Spleen (tissue), 7 donors: Measurements from ENCODE around the gene TNNI3K.

Experiments
- POLR2A ChIP-seq, 3 donors: fragments of 450-650 bp; IDR thresholded peaks; one replicate each; pipeline ENCODE4 v1.5.1; 2017; ENCODE audit warnings: antibody characterized with exemption in 3 of 3, mild to moderate bottlenecking in 1 of 3
- POLR2AphosphoS5 ChIP-seq, 3 donors: sonication (generic); formaldehyde crosslinking; IDR thresholded peaks; one replicate each; pipeline ENCODE4 v1.5.1; 2017; ENCODE audit warnings: antibody characterized with exemption in 3 of 3
- TF ChIP-seq, protein P1 (sequence below), 11 experiments: fragments of 200-600 bp in 7 of 11; fragments of 450-650 bp in 4 of 11; sonication (generic) in 4 of 11; IDR thresholded peaks in 8 of 11; conservative IDR thresholded peaks in 3 of 11; 1 replicate in 7 of 11; 2 replicates in 4 of 11; pipeline versions ENCODE4 v1.4.0 to v1.8.0; 2016 to 2021; ENCODE audit warnings: antibody characterized with exemption in 11 of 11, inconsistent platforms in 4 of 11, mild to moderate bottlenecking in 1 of 11
- donor health status: DM: no; HTN: no; CAD: no; lungs with moderate emphysema.
- donor health status: DM: no; HTN: no; CAD: no.
- donor health status: DM: no; HTN: no; CAD: no.

DNA sequence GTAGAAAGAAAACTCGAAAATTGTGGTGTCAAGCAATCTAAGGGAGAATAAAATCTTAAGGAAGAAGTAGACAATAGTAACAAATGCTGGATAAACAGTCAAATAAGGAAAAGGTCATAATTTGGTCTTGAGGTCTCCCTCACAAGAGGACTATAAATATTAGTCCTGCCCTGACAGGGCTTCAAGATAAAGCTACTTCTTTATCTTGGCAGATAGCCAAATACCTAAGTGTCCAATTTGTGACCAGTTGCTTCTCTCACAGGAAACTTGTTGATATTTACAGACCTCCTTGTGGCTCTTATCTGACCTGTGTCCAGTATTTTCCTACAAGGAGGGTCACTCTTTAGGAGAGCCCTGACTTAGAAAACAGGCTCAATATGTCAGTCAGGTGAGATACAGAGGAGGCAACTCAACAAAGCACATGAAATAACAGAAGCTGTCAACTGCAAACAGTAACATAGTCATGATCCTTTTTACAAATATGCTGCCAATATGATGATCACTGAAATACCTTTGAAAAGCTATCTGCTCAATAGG is 88.8 kb downstream of the TNNI3K start:
- TF ChIP-seq POLR2A (IDR thresholded peaks at IDR 0.05), result no peak
- TF ChIP-seq, protein P1, sequence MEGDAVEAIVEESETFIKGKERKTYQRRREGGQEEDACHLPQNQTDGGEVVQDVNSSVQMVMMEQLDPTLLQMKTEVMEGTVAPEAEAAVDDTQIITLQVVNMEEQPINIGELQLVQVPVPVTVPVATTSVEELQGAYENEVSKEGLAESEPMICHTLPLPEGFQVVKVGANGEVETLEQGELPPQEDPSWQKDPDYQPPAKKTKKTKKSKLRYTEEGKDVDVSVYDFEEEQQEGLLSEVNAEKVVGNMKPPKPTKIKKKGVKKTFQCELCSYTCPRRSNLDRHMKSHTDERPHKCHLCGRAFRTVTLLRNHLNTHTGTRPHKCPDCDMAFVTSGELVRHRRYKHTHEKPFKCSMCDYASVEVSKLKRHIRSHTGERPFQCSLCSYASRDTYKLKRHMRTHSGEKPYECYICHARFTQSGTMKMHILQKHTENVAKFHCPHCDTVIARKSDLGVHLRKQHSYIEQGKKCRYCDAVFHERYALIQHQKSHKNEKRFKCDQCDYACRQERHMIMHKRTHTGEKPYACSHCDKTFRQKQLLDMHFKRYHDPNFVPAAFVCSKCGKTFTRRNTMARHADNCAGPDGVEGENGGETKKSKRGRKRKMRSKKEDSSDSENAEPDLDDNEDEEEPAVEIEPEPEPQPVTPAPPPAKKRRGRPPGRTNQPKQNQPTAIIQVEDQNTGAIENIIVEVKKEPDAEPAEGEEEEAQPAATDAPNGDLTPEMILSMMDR (IDR thresholded peaks at IDR 0.05 in 8 of 11, conservative IDR thresholded peaks at IDR 0.05 in 3 of 11), result no peak
- no peak for TF ChIP-seq POLR2AphosphoS5 (IDR thresholded peaks at IDR 0.05)
